Transverse colon (tissue), 4 donors: ENCODE results near the gene FARSB. TPM values are rescaled to one million over a fixed set of nuclear protein-coding genes. Genes with fewer than 3 reads are reported as not detected.

Source experiments
- DNase-seq: peaks from one replicate; pipeline ENCODE4 v3.0.0-alpha.2; 2019
- H3K27ac ChIP-seq, 4 donors: fragments of 200-600 bp; sonication (generic); 2 replicates each; pipeline ENCODE4 v1.5.1; 2016 to 2018; ENCODE audit warnings: inconsistent platforms in 4 of 4
- H3K27me3 ChIP-seq: fragments of 200-600 bp; sonication (generic); 2 replicates; pipeline ENCODE4 v1.5.1; 2017; ENCODE audit warnings: inconsistent platforms
- H3K36me3 ChIP-seq, 4 donors: fragments of 200-600 bp; sonication (generic); 2 replicates each; pipeline ENCODE4 v1.5.1; 2017 to 2019; ENCODE audit warnings: inconsistent platforms in 4 of 4
- H3K4me1 ChIP-seq, 4 donors: fragments of 200-600 bp; sonication (generic); 2 replicates each; pipeline ENCODE4 v1.5.1; 2017 to 2020; ENCODE audit warnings: inconsistent platforms in 4 of 4
- H3K4me3 ChIP-seq, 4 donors: fragments of 200-600 bp; sonication (generic); 1 replicate in 1 of 4; 2 replicates in 3 of 4; pipeline versions ENCODE4 v1.5.1 to v1.6.1; 2017 to 2019; ENCODE audit warnings: inconsistent platforms in 4 of 4
- H3K9me3 ChIP-seq, 2 donors: fragments of 200-600 bp; sonication (generic); 2 replicates each; pipeline ENCODE4 v1.5.1; 2017 to 2019; ENCODE audit warnings: inconsistent platforms in 2 of 2
- EP300 ChIP-seq: sonication (generic); formaldehyde crosslinking; IDR thresholded peaks from one replicate; pipeline ENCODE4 v1.6.1; 2017; ENCODE audit warnings: antibody characterized with exemption, low read depth
- POLR2A ChIP-seq: fragments of 450-650 bp; IDR thresholded peaks from one replicate; pipeline ENCODE4 v1.6.1; 2016; ENCODE audit warnings: antibody characterized with exemption, mild to moderate bottlenecking, moderate library complexity
- POLR2AphosphoS5 ChIP-seq, 3 donors: sonication (generic); formaldehyde crosslinking; IDR thresholded peaks; one replicate each; pipeline ENCODE4 v1.6.1; 2016; ENCODE audit warnings: antibody characterized with exemption in 3 of 3
- WGBS, 2 donors: methylation state at CpG; one replicate each; pipeline ENCODE4 v1.1.5; 2018; ENCODE audit warnings: low coverage in 1 of 2; 5-methylcytosine and 5-hydroxymethylcytosine counted together
- in situ Hi-C, 4 donors: fragments of 200-750 bp; cut with MboI; loops; one replicate each; pipeline versions ENCODE4 v1.15.0 to v1.15.1; 2017; ENCODE audit warnings: low sequenced_read_pairs in 3 of 4, low pct_ligation_motif_present in 1 of 4, low pct_unique_long_range_greater_than_20kb in 1 of 4
- intact Hi-C: fragments of 100-400 bp; cut with DNase I; formaldehyde crosslinking; loops from one replicate; pipeline ENCODE4 v1.15.1; 2023; ENCODE audit warnings: low total_unique reads
- total RNA-seq, 4 donors: library from RNA; depleted of rRNA; stranded (reverse); fragments of >200 nt; gene quantifications; one replicate each; pipeline ENCODE4 v1.1.0, GENCODE V29; 2016
- TF ChIP-seq, protein P1 (sequence below), 5 experiments: fragments of 200-600 bp in 3 of 5; fragments of 450-650 bp in 2 of 5; sonication (generic) in 3 of 5; IDR thresholded peaks; 1 replicate in 2 of 5; 2 replicates in 3 of 5; pipeline ENCODE4 v1.5.1; 2016 to 2017; ENCODE audit warnings: antibody characterized with exemption in 5 of 5, inconsistent platforms in 3 of 5, mild to moderate bottlenecking in 2 of 5, moderate library complexity in 1 of 5

The FARSB gene
- total RNA-seq, 4 donors from 2014 or later = 7.2 to 18.6 (median 9.5) TPM

DNA sequence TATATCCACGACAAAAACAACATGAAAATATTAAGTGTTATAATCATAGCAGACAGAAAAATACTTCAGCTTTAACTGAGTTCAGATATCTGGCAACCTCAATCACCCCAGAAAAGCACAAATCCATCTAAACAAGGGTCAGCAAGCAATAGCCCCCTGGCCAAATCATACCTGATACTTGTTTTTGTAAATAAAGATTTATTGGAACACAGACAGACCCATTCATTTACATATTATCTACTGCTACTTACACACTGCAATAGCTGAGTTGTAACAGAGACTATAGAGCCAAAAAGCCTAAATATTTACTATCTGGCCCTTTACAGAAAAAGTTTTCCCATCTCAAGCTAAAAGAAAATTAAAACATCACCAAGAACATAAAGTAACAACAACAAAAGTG is 12.8 kb downstream of the FARSB start:
- TF ChIP-seq POLR2AphosphoS5 (IDR thresholded peaks at IDR 0.05) = no peak
- TF ChIP-seq POLR2A = no peak
- no peak for TF ChIP-seq EP300
- TF ChIP-seq, protein P1, sequence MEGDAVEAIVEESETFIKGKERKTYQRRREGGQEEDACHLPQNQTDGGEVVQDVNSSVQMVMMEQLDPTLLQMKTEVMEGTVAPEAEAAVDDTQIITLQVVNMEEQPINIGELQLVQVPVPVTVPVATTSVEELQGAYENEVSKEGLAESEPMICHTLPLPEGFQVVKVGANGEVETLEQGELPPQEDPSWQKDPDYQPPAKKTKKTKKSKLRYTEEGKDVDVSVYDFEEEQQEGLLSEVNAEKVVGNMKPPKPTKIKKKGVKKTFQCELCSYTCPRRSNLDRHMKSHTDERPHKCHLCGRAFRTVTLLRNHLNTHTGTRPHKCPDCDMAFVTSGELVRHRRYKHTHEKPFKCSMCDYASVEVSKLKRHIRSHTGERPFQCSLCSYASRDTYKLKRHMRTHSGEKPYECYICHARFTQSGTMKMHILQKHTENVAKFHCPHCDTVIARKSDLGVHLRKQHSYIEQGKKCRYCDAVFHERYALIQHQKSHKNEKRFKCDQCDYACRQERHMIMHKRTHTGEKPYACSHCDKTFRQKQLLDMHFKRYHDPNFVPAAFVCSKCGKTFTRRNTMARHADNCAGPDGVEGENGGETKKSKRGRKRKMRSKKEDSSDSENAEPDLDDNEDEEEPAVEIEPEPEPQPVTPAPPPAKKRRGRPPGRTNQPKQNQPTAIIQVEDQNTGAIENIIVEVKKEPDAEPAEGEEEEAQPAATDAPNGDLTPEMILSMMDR (IDR thresholded peaks at IDR 0.05) = no peak
- no peaks in the 10 kb centered on the region for H3K9me3 ChIP-seq
- DNase-seq = no peak
- H3K4me1 ChIP-seq = peaks cover 0 to 3% (median 0%) of the 10 kb centered on the region in 4 donors
- 94 to 100% methylated on average over 1 of the region's 1 CpG for WGBS, 2 donors
- H3K4me3 ChIP-seq = no peak overlapping the region
- H3K27ac ChIP-seq = no peak overlapping the region
- no peaks in the 10 kb centered on the region for H3K27me3 ChIP-seq
- peaks cover 0 to 23% (median 8%) of the 10 kb centered on the region in 4 donors for H3K36me3 ChIP-seq
- in situ Hi-C loops = no loop called here
- intact Hi-C loops = no loop called here

DNA sequence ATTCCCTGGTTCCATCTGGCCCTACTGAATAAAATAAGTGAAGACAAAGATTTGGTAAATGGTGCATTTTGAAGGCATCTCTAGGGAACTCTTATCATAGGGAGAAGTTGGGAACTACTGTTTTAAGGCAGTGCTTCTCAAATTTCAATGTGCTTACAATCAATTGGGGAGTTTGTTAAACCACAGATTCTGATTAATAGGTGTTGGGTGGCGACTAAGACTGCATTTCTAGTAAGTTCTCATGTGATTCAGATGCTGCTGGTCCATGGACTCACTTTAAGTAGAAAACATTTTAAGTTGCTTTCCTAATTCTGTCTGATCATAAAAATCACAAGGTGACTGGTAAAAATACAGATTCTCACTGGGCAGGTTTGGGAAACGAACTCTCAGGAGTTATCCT is 14.6 kb downstream of the FARSB start:
- in situ Hi-C loops (no loop called here), intact Hi-C loops (no loop called here)
- H3K9me3 ChIP-seq = no peaks in the 10 kb centered on the region
- no peaks in the 10 kb centered on the region for H3K27me3 ChIP-seq
- H3K27ac ChIP-seq = no peak overlapping the region
- 90 to 100% methylated on average over 1 to 2 of the region's 2 CpGs for WGBS, 2 donors
- H3K4me1 ChIP-seq = peaks cover 0 to 18% (median 6%) of the 10 kb centered on the region in 4 donors
- TF ChIP-seq, protein P1 (IDR thresholded peaks at IDR 0.05) = no peak
- TF ChIP-seq EP300 = no peak
- TF ChIP-seq POLR2AphosphoS5 (IDR thresholded peaks at IDR 0.05) = no peak
- no peak for TF ChIP-seq POLR2A
- peaks cover 0 to 22% (median 10%) of the 10 kb centered on the region in 4 donors for H3K36me3 ChIP-seq
- no peak for DNase-seq
- no peak overlapping the region for H3K4me3 ChIP-seq

DNA sequence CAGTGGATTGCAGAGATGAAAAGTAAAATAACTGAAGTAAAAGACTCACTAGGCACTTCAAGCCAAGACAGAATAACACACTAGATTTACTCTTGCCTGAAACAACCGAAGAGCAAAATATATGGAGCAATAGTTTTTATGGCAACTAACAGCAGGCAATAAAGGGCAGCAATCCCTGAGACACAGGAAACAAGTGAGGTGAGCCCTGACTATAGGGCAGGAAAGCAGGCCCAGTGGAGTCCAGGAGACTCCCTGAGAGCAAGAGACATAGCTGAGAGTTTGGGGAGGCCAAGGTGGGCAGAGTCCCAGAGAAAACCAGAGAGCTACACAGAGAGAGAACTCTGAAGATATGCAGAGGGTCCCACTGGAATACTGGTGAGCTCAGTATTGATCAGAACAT is 18.8 kb downstream of the FARSB start:
- H3K36me3 ChIP-seq = peaks cover 0 to 37% (median 19%) of the 10 kb centered on the region in 4 donors
- H3K27ac ChIP-seq = peak overlapping the region; percentile 50 to 74 (median 64)
- no peaks in the 10 kb centered on the region for H3K27me3 ChIP-seq
- peak; percentile 44 for DNase-seq
- no peaks in the 10 kb centered on the region for H3K9me3 ChIP-seq
- peaks cover 0 to 18% (median 6%) of the 10 kb centered on the region in 4 donors for H3K4me1 ChIP-seq
- WGBS, 2 donors = 30 to 40% methylated on average over 1 of the region's 1 CpG
- TF ChIP-seq POLR2AphosphoS5 (IDR thresholded peaks at IDR 0.05) (peak in 1 of 3 donors; percentile 20), POLR2A (no peak)
- TF ChIP-seq, protein P1 (IDR thresholded peaks at IDR 0.05) = no peak
- no peak overlapping the region for H3K4me3 ChIP-seq
- intact Hi-C loops = loop anchor here (5.0 kb wide), 1 partner anchor 560 kb away; no protein-coding TSS in a partner anchor
- in situ Hi-C loops = no loop called here

DNA sequence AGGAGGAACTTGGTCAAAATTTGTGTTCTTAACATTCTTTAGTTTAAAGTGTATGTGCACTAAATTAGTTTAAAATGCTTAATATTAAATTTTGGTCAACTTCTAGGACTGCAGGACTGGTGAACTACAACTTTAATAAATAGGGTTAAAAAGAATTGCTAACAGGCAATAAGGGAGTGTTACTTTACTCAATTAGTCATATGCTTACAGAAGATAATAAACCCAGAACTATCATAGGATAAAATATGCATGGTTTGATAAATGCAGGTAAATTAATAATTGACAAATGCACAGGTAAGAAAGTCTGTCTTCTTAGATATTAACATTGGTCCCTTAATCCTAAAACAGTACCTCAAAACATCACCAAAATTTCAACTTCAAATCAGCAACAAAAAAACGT is 20.6 kb downstream of the FARSB start:
- H3K9me3 ChIP-seq = no peaks in the 10 kb centered on the region
- H3K4me3 ChIP-seq = no peak overlapping the region
- no peaks in the 10 kb centered on the region for H3K27me3 ChIP-seq
- H3K4me1 ChIP-seq = peaks cover 0 to 18% (median 6%) of the 10 kb centered on the region in 4 donors
- H3K36me3 ChIP-seq = peaks cover 0 to 54% (median 22%) of the 10 kb centered on the region in 4 donors
- intact Hi-C loops = loop anchor here (5.0 kb wide), 1 partner anchor 562 kb away; no protein-coding TSS in a partner anchor
- whole genome bisulfite sequencing, 2 donors = 73 to 97% methylated on average over 1 of the region's 1 CpG
- no peak overlapping the region for H3K27ac ChIP-seq
- in situ Hi-C loops = no loop called here
- TF ChIP-seq POLR2A (no peak), POLR2AphosphoS5 (IDR thresholded peaks at IDR 0.05) (no peak), EP300 (no peak)
- TF ChIP-seq, protein P1 (IDR thresholded peaks at IDR 0.05) = no peak
- DNase-seq = no peak
